Stimulated activated CD8-positive, alpha-beta memory T cell treated with anti-CD3 and anti-CD28 coated beads, Interleukin-12 subunit alpha, Interleukin-12 subunit beta, amount 100 ng/mL, for 4 hours (primary cell): ENCODE results near the gene SUCO.
A peak's percentile ranks its signal among the peaks of the same experiment; 100 is the strongest.

Experiments
- DNase-seq: peaks from one replicate; pipeline ENCODE4 v3.0.0-alpha.2; 2020; ENCODE audit warnings: low read depth

SUCO gene

GRCh38 chr1:172515436-172515835 is 17.5 kb upstream of the SUCO start:
- DNase-seq: no peak

- DNase-seq: no peak
Measured at GRCh38 chr1:172515927-172516326, 17.0 kb upstream of the SUCO start.

GRCh38 chr1:172517081-172517480 is 15.9 kb upstream of the SUCO start:
- no peak for DNase-seq

GRCh38 chr1:172517545-172517944 is 15.4 kb upstream of the SUCO start:
- DNase-seq: no peak

GRCh38 chr1:172529304-172529703 is 3.6 kb upstream of the SUCO start:
- DNase-seq: no peak

GRCh38 chr1:172530000-172530399 is 3.0 kb upstream of the SUCO start:
- DNase-seq: no peak

- DNase-seq: no peak
Measured at GRCh38 chr1:172531412-172532182, 1.4 kb upstream of the SUCO start.

GRCh38 chr1:172532183-172532699 is 709 bp upstream of the SUCO start:
- peak; percentile 63 for DNase-seq

GRCh38 chr1:172533513-172534151 is 682 bp downstream of the SUCO start:
- no peak for DNase-seq

- no peak for DNase-seq
Measured at GRCh38 chr1:172536256-172536655, 3.3 kb downstream of the SUCO start.

GRCh38 chr1:172537366-172537765 is 4.4 kb downstream of the SUCO start:
- no peak for DNase-seq

GRCh38 chr1:172537827-172538391 is 5.0 kb downstream of the SUCO start:
- no peak for DNase-seq

- DNase-seq: no peak
Measured at GRCh38 chr1:172540635-172541034, 7.7 kb downstream of the SUCO start.

GRCh38 chr1:172544481-172545104 is 11.6 kb downstream of the SUCO start:
- no peak for DNase-seq

GRCh38 chr1:172545396-172546004 is 12.6 kb downstream of the SUCO start:
- no peak for DNase-seq

GRCh38 chr1:172547071-172547470 is 14.1 kb downstream of the SUCO start:
- no peak for DNase-seq

GRCh38 chr1:172549621-172550280 is 16.8 kb downstream of the SUCO start:
- no peak for DNase-seq

- no peak for DNase-seq
Measured at GRCh38 chr1:172551279-172551678, 18.3 kb downstream of the SUCO start.

- no peak for DNase-seq
Measured at GRCh38 chr1:172554915-172555314, 22.0 kb downstream of the SUCO start.

- DNase-seq: no peak
Measured at GRCh38 chr1:172556461-172556860, 23.5 kb downstream of the SUCO start.

- no peak for DNase-seq
Measured at GRCh38 chr1:172557270-172557669, 24.3 kb downstream of the SUCO start.
